GM21576 (cell line): ENCODE measurements around the gene HSPG2.
"Not testable (repeated sequence)": the region's sequence is repeated elsewhere in the genome, so short reads cannot be mapped to it uniquely, and the experiment has no call there.

Experiments
- ATAC-seq: cut with Tn5 transposase; IDR thresholded peaks from one replicate; pipeline ENCODE4 v1.9.1; 2021; ENCODE audit warnings: mild to moderate bottlenecking, moderate library complexity; ENCODE audit not compliant: unreplicated experiment

HSPG2 gene

DNA sequence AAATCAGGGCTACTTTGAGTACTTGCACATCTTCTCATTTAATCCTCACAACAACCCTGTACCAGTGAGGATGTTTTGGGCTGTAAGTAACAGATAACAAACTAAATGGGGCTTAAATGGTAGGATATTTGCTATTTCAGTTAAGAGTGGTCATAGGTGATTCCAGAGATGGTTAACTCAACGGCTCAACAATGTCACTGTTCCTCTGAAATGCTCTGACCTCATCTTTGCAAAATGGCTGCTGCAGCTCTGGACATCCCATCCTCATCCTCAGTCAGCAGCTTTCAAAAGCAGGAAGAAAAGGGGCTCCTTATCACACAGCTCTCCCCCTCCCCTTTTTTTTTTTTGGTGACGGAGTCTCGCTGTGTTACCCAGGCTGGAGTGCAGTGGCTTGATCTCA, 123.6 kb downstream of the HSPG2 start:
- no peak for ATAC-seq

DNA sequence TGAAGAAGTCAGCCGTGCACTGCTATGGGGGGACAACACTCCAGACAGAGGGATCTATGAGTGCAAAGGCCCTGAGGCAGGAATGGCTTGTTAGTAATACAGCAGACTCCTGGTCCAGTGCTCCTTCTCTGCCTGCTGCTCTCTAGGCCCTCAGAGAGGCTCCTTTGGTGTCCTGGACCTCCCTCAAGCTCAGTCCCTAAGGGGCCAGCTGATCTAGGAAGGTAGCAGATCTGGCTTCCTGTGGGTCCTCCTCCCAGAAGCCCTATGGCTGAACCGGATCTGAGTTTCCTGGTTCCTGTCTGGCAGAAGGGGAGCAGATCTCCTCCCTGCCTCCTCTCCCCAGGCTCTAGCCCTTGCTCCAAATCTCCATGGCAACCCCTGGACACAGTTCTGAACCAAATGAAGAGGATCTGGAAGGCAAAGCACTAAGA, 125.2 kb downstream of the HSPG2 start, which contains the start of gene LDLRAD2:
Gene LDLRAD2, plus strand, starts transcription at position 391 of the 431 bp plus-strand sequence. CDS start 187 bp downstream, outside the sequence.
- no peak for ATAC-seq

- ATAC-seq = no peak
Measured at GRCh38 chr1:21804536-21804935, 132.6 kb downstream of the HSPG2 start.

GRCh38 chr1:21801100-21801499, 136.0 kb downstream of the HSPG2 start:
- ATAC-seq = no peak

DNA sequence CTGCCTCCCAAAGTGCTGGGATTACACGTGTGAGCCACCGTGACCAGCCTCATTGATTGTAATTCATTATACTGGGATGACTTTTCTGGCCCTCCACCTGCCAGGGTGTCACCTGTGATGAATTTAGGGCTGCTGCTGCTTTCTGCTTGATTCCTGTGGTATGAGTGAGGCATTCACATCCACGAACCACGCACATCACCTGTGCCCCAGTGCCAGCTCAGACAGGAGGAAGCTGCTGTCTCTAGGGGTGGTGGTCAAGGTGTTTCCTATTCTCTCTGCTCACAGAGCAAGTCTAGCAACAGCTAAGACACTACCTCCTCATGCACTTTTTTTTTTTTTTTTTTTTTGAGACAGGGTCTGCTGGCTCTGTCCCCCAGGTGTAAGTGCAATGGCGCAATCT, 137.4 kb downstream of the HSPG2 start:
- ATAC-seq = no peak

DNA sequence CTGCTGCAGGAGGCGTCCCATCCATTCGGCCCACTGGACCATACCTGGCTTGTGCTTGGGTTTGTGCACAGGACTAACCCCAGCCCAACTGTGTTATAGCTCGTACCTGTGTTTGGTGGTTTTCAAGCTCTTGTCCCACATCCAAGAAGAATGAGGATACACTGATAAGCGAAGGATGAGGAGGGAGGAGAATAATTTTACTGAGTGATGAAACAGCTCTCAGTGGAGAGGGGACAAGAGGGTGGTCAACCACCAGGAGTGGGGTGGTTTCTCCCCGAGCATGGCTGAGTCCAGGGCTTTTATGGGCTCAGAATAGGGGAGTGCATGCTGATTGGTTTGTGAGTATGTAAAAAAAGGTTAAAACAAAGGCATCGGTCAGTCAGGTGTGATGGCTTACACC, 142.0 kb downstream of the HSPG2 start:
- no peak for ATAC-seq

GRCh38 chr1:21794656-21795055, 142.5 kb downstream of the HSPG2 start:
- ATAC-seq = no peak

GRCh38 chr1:21793104-21793503, 144.0 kb downstream of the HSPG2 start:
- no peak for ATAC-seq

DNA sequence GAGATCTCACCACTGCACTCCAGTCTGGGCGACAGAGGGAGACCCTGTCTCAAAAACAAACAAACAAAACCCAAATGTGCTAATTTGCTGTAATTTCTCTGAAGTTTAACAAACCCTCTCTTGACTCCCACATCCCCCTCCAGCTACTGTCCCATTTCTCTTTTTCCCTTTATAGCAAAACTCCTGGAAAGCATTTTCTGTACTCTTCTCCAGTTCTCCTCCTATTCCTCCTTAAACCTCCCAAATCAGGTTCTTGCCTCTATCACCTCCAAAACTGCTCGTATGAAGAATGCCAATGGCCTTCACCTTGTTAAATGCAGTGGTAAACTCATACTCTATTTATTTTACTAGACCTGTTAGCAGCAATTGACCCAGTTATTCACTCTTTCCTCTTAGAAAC, 150.5 kb downstream of the HSPG2 start:
- ATAC-seq = no peak

GRCh38 chr1:21785764-21786163, 151.3 kb downstream of the HSPG2 start:
- not testable (repeated sequence) for ATAC-seq

GRCh38 chr1:21783679-21784603, 153.2 kb downstream of the HSPG2 start:
- no peak for ATAC-seq

- ATAC-seq = peak; percentile 53
Measured at GRCh38 chr1:21782868-21783678, 154.0 kb downstream of the HSPG2 start, which contains the start of gene USP48. Gene USP48, minus strand, starts transcription at chr1:21783149. Its CDS starts 192 bp downstream, at chr1:21782957.

DNA sequence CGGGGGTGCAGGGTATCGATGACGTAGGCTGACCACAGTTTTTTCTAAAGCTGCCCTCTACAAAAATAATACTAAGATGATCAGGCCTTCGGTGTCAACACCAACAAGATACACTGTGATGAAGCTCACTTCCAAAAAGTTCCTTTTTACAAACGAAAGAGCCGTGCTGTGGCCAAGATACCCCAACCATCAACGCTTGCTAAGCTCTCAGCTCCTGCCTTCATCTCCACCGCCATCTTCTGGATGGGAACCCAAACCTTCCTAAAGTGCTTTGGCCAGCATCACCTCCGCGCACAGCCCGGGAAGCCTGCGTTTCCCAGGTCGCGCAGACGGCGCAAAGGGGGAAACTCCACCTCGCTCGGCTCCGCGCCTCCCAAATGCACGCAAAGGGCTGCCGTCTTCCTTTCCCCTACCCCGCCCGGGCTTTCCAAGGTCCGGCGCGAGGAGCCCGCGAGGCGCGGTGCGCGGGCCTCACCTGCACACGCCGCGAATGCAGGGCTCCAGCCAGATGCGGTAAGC, 154.7 kb downstream of the HSPG2 start:
- ATAC-seq = peak; percentile 22

DNA sequence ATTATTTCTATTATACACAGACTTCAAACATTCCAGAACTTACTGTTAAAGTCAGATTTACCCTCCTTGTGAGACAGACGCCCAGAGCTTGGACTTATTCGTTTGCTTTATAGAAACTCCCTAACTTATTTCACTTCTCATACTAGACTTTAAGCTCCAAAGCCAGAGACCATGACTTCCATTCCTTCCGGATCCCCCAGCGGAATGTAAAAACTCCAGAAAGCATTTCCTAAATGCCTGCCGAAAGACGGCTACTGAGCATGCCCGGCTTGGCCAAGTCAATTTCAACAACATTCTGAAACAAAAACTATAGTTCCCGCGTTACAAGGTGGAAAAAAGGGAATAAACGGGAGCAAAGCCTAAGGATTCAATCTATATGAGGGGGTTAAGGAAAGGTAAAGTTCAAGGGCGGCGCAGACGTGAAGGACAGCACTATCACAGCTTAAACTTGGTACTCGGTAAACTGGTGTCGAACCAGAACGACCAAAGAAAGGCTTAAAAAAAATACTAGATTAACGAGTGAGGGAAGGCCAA, 155.2 kb downstream of the HSPG2 start:
- ATAC-seq = no peak

- ATAC-seq = no peak
Measured at GRCh38 chr1:21779613-21780521, 157.2 kb downstream of the HSPG2 start.

- ATAC-seq = no peak
Measured at GRCh38 chr1:21778405-21778727, 158.7 kb downstream of the HSPG2 start.

DNA sequence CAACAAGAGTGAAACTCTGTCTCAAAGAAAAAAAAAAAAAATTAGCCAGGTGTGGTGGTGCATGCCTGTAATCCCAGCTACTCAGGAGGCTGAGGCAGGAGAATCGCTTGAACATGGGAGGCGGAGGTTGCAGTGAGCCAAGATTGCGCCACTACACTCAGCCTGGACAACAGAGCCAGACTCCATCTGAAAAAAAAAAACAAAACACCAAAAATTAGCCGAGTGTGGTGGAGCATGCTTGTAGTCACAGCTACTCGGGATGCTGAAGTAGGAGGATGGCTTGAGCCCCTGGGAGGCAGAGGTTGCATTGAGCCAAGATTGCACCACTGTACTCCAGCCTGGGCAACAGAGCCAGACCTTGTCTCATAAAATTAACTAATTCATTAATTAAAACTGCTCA, 160.2 kb downstream of the HSPG2 start:
- not testable (repeated sequence) for ATAC-seq

DNA sequence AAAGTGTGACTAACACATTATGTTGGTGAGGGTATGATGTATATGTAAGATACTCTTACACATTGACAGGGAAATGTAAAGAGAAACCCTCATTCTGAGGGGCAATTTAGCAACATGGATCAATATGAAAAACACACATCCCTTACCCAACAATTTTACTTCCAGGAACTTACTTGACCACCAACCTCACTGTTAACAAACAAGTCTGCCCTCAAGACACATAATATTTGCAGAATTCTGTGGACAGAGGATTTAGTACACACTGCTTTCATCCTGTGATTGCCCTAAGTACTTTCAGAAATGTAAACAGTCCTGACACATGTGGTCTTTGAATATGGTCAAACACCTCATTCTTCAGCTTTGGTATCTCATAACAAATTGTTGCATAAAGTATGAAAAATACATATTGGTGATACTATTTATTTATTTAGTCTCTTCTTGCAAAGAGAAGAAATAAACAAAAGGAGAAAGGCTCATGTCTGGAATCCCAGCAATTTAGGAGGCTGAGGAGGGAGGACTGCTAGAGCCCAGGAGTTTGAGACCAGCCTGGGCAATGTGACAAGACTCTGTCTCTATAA, 161.0 kb downstream of the HSPG2 start:
- ATAC-seq = no peak

DNA sequence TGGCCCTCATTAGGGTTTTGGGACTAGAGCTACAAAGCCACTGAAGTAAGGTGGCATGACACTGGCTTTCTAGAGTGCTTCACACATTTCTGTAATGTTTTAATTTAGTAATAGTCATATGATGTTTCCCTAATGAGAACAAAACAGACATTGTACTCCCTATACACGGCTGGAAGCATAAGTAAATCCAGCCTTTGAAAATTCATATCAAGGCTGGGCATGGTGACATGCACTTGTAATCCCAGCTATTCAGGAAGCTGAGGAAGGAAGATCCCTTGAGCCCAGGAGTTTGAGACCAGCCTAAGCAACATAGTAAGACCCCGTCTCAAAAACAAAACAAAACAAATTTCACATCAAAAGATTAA, 161.6 kb downstream of the HSPG2 start:
- ATAC-seq = no peak
